Breast epithelium (tissue), 4 donors: ENCODE results near the gene ITGA6. TPM values are rescaled to one million over a fixed set of nuclear protein-coding genes. Genes with fewer than 3 reads are reported as not detected.

Experiments
- DNase-seq, 2 donors: peaks; one replicate each; pipeline ENCODE4 v3.0.0-alpha.2; 2019; ENCODE audit warnings: low spot score in 2 of 2
- H3K27ac ChIP-seq, 2 donors: fragments of 200-600 bp; sonication (generic) in 1 of 2; one replicate each; pipeline ENCODE4 v1.5.1; 2016 to 2019; ENCODE audit warnings: mild to moderate bottlenecking in 1 of 2
- H3K27me3 ChIP-seq, 2 donors: fragments of 200-600 bp; sonication (generic) in 1 of 2; one replicate each; pipeline versions ENCODE4 v1.5.1 to v1.6.0; 2017 to 2019; ENCODE audit warnings: control low read depth in 1 of 2, mild to moderate bottlenecking in 1 of 2
- H3K36me3 ChIP-seq: fragments of 200-600 bp; one replicate; pipeline ENCODE4 v1.5.1; 2019
- H3K4me1 ChIP-seq, 2 donors: fragments of 200-600 bp; sonication (generic); one replicate each; pipeline ENCODE4 v1.5.1; 2016 to 2019; ENCODE audit warnings: control low read depth in 1 of 2
- H3K4me3 ChIP-seq, 3 donors: fragments of 200-600 bp; sonication (generic); 1 replicate in 2 of 3; 2 replicates in 1 of 3; pipeline ENCODE4 v1.5.1; 2016 to 2019; ENCODE audit warnings: mild to moderate bottlenecking in 3 of 3, moderate library complexity in 2 of 3
- H3K9me3 ChIP-seq, 2 donors: fragments of 200-600 bp; sonication (generic) in 1 of 2; one replicate each; pipeline ENCODE4 v1.5.1; 2016 to 2019; ENCODE audit warnings: control low read depth in 1 of 2
- POLR2A ChIP-seq: fragments of 450-650 bp; IDR thresholded peaks from one replicate; pipeline ENCODE4 v1.6.1; 2016; ENCODE audit warnings: antibody characterized with exemption, mild to moderate bottlenecking, moderate library complexity
- POLR2AphosphoS5 ChIP-seq, 3 donors: sonication (generic); formaldehyde crosslinking; IDR thresholded peaks; one replicate each; pipeline ENCODE4 v1.6.1; 2017; ENCODE audit warnings: antibody characterized with exemption in 3 of 3
- intact Hi-C: fragments of 100-400 bp; cut with DNase I; formaldehyde crosslinking; loops from one replicate; pipeline ENCODE4 v1.15.1; 2023; ENCODE audit warnings: low total_unique reads
- total RNA-seq, 3 donors: library from RNA; depleted of rRNA; stranded (reverse); fragments of >200 nt; gene quantifications; one replicate each; pipeline ENCODE4 v1.1.0, GENCODE V29; 2016
- TF ChIP-seq, protein P1 (sequence below), 3 donors: fragments of 450-650 bp; IDR thresholded peaks; one replicate each; pipeline ENCODE4 v1.5.1; 2016 to 2017; ENCODE audit warnings: antibody characterized with exemption in 3 of 3, mild to moderate bottlenecking in 3 of 3, moderate library complexity in 3 of 3

ITGA6 gene
- total RNA-seq, 3 donors from 2014 or later = 45.9 to 99.5 (median 93.1) TPM

DNA sequence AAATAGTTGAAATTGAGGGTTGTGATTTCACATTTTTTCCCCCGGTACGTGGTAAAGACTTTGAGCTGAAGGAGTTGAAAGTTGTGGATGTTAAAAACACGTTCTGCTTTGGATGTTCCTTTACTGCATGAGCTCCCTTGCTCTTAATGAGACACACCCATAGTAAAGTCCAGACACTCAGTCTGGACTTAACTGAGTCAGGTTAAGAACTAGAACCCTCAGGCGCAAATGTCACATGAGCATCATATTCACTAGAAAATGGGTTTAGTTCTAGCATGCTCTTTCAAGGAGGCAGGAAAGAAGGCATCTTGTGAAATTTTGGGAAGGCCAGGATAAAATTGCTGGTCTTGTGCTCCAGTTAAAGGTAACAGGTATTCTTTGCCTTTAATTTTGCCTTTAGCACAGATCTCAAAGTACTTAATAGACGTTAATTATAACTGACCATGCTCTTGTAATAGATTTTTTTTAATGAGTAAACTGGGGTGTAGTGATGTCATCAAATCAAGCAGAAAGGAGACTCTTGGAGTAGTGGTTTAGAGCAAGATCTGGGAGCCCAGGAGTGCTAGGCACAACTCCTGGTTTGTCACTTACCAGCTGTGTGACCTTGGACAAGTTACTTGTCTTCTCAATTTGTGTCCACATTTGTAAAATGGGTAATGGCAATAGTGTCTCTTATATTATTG lies 20.6 kb downstream of the ITGA6 start:
- Histone ChIP-seq H3K27me3 (no peaks in the 10 kb centered on the region), H3K4me1 (peaks cover 0 to 1% of the 10 kb centered on the region in 2 donors), H3K27ac (peak overlapping the region; percentile 37 to 66), H3K36me3 (no peaks in the 10 kb centered on the region), H3K4me3 (no peak overlapping the region), H3K9me3 (no peaks in the 10 kb centered on the region)
- no peak for TF ChIP-seq POLR2A
- TF ChIP-seq, protein P1, sequence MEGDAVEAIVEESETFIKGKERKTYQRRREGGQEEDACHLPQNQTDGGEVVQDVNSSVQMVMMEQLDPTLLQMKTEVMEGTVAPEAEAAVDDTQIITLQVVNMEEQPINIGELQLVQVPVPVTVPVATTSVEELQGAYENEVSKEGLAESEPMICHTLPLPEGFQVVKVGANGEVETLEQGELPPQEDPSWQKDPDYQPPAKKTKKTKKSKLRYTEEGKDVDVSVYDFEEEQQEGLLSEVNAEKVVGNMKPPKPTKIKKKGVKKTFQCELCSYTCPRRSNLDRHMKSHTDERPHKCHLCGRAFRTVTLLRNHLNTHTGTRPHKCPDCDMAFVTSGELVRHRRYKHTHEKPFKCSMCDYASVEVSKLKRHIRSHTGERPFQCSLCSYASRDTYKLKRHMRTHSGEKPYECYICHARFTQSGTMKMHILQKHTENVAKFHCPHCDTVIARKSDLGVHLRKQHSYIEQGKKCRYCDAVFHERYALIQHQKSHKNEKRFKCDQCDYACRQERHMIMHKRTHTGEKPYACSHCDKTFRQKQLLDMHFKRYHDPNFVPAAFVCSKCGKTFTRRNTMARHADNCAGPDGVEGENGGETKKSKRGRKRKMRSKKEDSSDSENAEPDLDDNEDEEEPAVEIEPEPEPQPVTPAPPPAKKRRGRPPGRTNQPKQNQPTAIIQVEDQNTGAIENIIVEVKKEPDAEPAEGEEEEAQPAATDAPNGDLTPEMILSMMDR (IDR thresholded peaks at IDR 0.05) = no peak
- TF ChIP-seq POLR2AphosphoS5 (IDR thresholded peaks at IDR 0.05) = no peak
- DNase-seq = no peak
- intact Hi-C loops = no loop called here

DNA sequence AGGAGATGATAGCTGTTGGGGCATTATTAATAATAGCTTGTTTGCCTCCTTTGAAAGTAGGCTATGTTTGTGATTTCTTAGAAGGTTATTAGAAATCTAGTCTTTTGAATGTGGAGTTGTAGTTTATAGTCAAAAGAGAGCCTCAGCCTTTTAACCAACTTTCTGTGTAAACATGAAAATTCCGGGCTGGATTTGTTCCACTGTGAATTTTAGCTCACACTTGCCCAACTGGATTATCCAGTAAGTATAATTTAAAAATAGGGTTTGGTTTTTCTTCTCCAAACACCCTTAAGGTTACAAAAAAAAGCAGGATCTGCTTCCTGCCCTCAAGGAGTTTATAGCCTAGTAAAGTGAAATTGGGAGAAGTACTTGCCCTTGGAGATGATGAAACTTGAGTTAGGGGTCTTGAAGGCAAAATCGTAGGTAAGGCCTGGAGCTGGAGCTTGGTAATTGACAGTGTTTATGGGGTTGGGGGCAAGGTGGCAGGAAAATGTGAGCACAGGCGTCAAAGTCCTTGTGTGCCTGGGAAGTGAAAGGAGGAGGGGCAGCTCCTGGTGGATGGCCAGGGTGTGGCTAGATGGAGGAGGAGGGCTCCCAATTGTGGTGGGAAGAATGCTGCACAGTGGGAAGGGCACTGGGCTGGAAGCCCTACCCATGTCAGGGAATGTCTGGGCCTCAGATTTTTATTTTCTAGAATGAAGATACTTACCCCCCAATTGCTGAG lies 21.3 kb downstream of the ITGA6 start:
- intact Hi-C loops = no loop called here
- Histone ChIP-seq H3K4me1 (no peaks in the 10 kb centered on the region), H3K36me3 (no peaks in the 10 kb centered on the region), H3K27ac (peak overlapping the region; percentile 37 to 66), H3K27me3 (no peaks in the 10 kb centered on the region), H3K9me3 (no peaks in the 10 kb centered on the region), H3K4me3 (no peak overlapping the region)
- TF ChIP-seq POLR2AphosphoS5 (IDR thresholded peaks at IDR 0.05) = no peak
- TF ChIP-seq, protein P1 (IDR thresholded peaks at IDR 0.05) = no peak
- no peak for TF ChIP-seq POLR2A
- no peak for DNase-seq

DNA sequence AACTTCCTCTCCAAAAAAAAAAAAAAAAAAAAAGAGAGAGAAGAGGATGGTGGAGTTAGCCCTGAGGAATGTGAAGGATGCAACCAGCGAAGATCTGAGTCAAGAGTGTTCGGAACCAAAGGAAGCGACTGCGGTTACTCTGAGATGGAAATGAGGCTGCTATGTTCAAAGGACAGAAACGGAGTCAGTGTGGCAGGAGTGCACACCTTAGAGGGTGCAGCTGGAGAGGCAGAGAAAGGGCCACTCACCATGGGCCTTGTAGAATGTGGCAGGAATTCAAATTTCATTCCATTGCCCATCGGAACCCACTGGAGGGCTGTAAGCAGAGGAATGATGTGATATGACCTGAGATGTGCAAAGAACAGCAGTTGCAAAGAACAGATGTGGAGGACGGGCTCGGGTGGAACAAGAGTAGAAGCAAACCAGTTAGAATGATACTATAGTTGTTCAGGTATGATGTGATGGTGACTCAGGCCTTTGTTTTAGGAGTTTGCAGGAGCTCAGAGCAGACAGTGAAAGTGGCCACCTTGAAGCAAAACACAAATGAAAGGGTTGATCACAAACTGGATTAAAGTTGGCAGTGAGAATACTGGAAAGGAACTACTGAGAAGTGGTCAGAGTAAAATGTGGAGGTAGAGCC lies 22.6 kb downstream of the ITGA6 start:
- H3K4me1 ChIP-seq = peaks cover 0 to 3% of the 10 kb centered on the region in 2 donors

DNA sequence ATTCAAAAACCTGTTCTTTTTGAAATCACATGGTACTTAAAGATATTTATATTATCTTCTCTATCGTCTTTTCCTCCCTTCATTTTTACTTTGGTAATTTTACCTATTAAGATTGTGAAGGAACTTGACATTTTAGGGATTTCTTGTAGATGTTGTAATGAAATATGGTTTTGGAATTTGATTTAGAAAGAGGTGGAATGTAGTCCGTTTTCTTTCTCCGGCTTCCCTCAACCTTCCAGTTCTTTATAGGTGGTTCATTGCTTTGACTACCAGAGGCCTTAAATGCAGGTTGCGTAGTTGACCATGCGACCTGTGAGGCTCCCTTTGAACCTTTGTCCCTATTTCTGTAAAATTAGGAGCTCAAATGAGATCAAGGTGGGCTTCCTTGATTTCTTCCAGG lies 24.5 kb downstream of the ITGA6 start:
- no peak overlapping the region for H3K27ac ChIP-seq
- DNase-seq = no peak
- no peaks in the 10 kb centered on the region for H3K9me3 ChIP-seq
- no peaks in the 10 kb centered on the region for H3K27me3 ChIP-seq
- TF ChIP-seq POLR2AphosphoS5 (IDR thresholded peaks at IDR 0.05) (no peak), POLR2A (no peak)
- TF ChIP-seq, protein P1 (IDR thresholded peaks at IDR 0.05) = no peak
- intact Hi-C loops = no loop called here
- no peak overlapping the region for H3K4me3 ChIP-seq
- no peaks in the 10 kb centered on the region for H3K36me3 ChIP-seq
- H3K4me1 ChIP-seq = peaks cover 0 to 9% of the 10 kb centered on the region in 2 donors

More for the DNA sequence above, 22.6 kb downstream of the ITGA6 start:
- DNase-seq = no peak
- intact Hi-C loops = no loop called here
- Histone ChIP-seq H3K36me3 (no peaks in the 10 kb centered on the region), H3K27ac (no peak overlapping the region), H3K9me3 (no peaks in the 10 kb centered on the region), H3K4me3 (no peak overlapping the region), H3K27me3 (no peaks in the 10 kb centered on the region)
- TF ChIP-seq, protein P1 (IDR thresholded peaks at IDR 0.05) = no peak
- TF ChIP-seq POLR2AphosphoS5 (IDR thresholded peaks at IDR 0.05) (no peak), POLR2A (no peak)

DNA sequence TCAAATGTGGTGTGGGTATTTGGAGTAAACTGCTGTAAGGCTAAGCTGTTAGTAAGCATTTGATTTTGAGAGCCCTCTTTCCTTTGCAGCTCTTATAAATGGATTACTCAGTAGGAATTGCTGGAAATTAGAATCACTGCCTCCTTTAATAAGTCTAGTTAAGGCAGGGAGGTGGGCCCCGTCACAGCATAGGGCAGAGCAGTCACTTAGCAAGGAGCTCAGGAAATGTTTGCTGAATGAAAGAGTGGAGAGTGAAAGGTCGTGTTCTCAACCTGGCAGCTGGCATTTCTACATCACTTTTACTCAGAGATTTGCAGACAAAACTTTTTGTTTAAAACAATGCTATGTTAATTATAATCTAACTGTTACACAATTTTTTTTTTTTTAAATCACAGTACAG lies 25.5 kb downstream of the ITGA6 start:
- no peak for DNase-seq
- H3K9me3 ChIP-seq = no peaks in the 10 kb centered on the region
- no peaks in the 10 kb centered on the region for H3K36me3 ChIP-seq
- no peaks in the 10 kb centered on the region for H3K27me3 ChIP-seq
- no peak for TF ChIP-seq POLR2AphosphoS5 (IDR thresholded peaks at IDR 0.05)
- TF ChIP-seq, protein P1 (IDR thresholded peaks at IDR 0.05) = no peak
- no peak for TF ChIP-seq POLR2A
- H3K27ac ChIP-seq = no peak overlapping the region
- intact Hi-C loops = no loop called here
- H3K4me1 ChIP-seq = peaks cover 0 to 9% of the 10 kb centered on the region in 2 donors
- no peak overlapping the region for H3K4me3 ChIP-seq
